Tibial nerve (tissue), 4 donors: ENCODE measurements around the gene VIPR2.

ENCODE experiments used
- EP300 ChIP-seq, 2 donors: sonication (generic); formaldehyde crosslinking; IDR thresholded peaks; one replicate each; pipeline ENCODE4 v1.6.1; 2017; ENCODE audit warnings: antibody characterized with exemption in 2 of 2, mild to moderate bottlenecking in 1 of 2
- POLR2A ChIP-seq, 2 donors: fragments of 450-650 bp; IDR thresholded peaks; one replicate each; pipeline ENCODE4 v1.6.1; 2017; ENCODE audit warnings: antibody characterized with exemption in 2 of 2, mild to moderate bottlenecking in 2 of 2, moderate library complexity in 2 of 2
- TF ChIP-seq, protein P1 (sequence below), 5 experiments: fragments of 200-600 bp in 3 of 5; fragments of 450-650 bp in 2 of 5; sonication (generic) in 3 of 5; IDR thresholded peaks; one replicate each; pipeline ENCODE4 v1.5.1; 2016 to 2019; ENCODE audit warnings: antibody characterized with exemption in 5 of 5, mild to moderate bottlenecking in 3 of 5, moderate library complexity in 2 of 5

- TF ChIP-seq, protein P1, sequence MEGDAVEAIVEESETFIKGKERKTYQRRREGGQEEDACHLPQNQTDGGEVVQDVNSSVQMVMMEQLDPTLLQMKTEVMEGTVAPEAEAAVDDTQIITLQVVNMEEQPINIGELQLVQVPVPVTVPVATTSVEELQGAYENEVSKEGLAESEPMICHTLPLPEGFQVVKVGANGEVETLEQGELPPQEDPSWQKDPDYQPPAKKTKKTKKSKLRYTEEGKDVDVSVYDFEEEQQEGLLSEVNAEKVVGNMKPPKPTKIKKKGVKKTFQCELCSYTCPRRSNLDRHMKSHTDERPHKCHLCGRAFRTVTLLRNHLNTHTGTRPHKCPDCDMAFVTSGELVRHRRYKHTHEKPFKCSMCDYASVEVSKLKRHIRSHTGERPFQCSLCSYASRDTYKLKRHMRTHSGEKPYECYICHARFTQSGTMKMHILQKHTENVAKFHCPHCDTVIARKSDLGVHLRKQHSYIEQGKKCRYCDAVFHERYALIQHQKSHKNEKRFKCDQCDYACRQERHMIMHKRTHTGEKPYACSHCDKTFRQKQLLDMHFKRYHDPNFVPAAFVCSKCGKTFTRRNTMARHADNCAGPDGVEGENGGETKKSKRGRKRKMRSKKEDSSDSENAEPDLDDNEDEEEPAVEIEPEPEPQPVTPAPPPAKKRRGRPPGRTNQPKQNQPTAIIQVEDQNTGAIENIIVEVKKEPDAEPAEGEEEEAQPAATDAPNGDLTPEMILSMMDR (IDR thresholded peaks at IDR 0.05): no peak
- TF ChIP-seq POLR2A (IDR thresholded peaks at IDR 0.05): no peak
- TF ChIP-seq EP300 (IDR thresholded peaks at IDR 0.05): no peak
Measured at GRCh38 chr7:159175792-159176191, 31.1 kb upstream of the VIPR2 start.
